Trophoblast cell (in vitro differentiated cells and primary cell): ENCODE data around the gene AVL9. TPM values are rescaled to one million over a fixed set of nuclear protein-coding genes. Genes with fewer than 3 reads are reported as not detected.
A peak's percentile ranks its signal among the peaks of the same experiment; 100 is the strongest.

ENCODE experiments used
- DNase-seq, 2 donors: peaks; one replicate each; pipeline ENCODE4 v3.0.0-alpha.2; 2016
- H2AFZ ChIP-seq: 2 replicates; pipeline ENCODE4 v1.6.1; 2013; ENCODE audit warnings: low read length, moderate library complexity, mild to moderate bottlenecking; ENCODE audit not compliant: insufficient read depth, poor library complexity
- H2AK5ac ChIP-seq: 2 replicates; pipeline ENCODE4 v1.6.1; 2013; ENCODE audit warnings: mild to moderate bottlenecking, low read length
- H2BK120ac ChIP-seq: 2 replicates; pipeline ENCODE4 v1.6.1; 2013; ENCODE audit warnings: low read length, mild to moderate bottlenecking, moderate library complexity; ENCODE audit not compliant: insufficient read depth, poor library complexity
- H2BK12ac ChIP-seq: 2 replicates; pipeline ENCODE4 v1.6.1; 2013; ENCODE audit warnings: mild to moderate bottlenecking, low read length, moderate library complexity
- H2BK5ac ChIP-seq: 2 replicates; pipeline ENCODE4 v1.6.1; 2013; ENCODE audit warnings: low read length, low read depth, moderate library complexity, mild to moderate bottlenecking; ENCODE audit not compliant: poor library complexity
- H3K14ac ChIP-seq: 2 replicates; pipeline ENCODE4 v1.6.1; 2013; ENCODE audit warnings: mild to moderate bottlenecking, low read length
- H3K18ac ChIP-seq: 2 replicates; pipeline ENCODE4 v1.6.1; 2013; ENCODE audit warnings: mild to moderate bottlenecking, low read length
- H3K23ac ChIP-seq: 2 replicates; pipeline ENCODE4 v1.6.1; 2013; ENCODE audit warnings: low read length
- H3K27ac ChIP-seq: 2 replicates; pipeline ENCODE4 v1.5.1; 2013; ENCODE audit warnings: low read depth, mild to moderate bottlenecking, inconsistent platforms, low read length, moderate library complexity
- H3K27me3 ChIP-seq: 2 replicates; pipeline ENCODE4 v1.6.1; 2013; ENCODE audit warnings: inconsistent platforms, mild to moderate bottlenecking, low read length, moderate library complexity; ENCODE audit not compliant: insufficient read depth
- H3K36me3 ChIP-seq, 2 experiments: 1 replicate in 1 of 2; 2 replicates in 1 of 2; pipeline ENCODE4 v1.6.1; 2013; ENCODE audit warnings: low read length in 2 of 2, mild to moderate bottlenecking in 2 of 2, moderate library complexity in 1 of 2; ENCODE audit not compliant: insufficient read depth in 2 of 2, control insufficient read depth in 1 of 2
- H3K4ac ChIP-seq: 2 replicates; pipeline ENCODE4 v1.6.1; 2013; ENCODE audit warnings: low read depth, mild to moderate bottlenecking, low read length, moderate library complexity
- H3K4me1 ChIP-seq, 2 experiments: 1 replicate in 1 of 2; 2 replicates in 1 of 2; pipeline ENCODE4 v1.6.1; 2013; ENCODE audit warnings: low read length in 2 of 2, mild to moderate bottlenecking in 2 of 2, moderate library complexity in 1 of 2; ENCODE audit not compliant: insufficient read depth in 2 of 2, control insufficient read depth in 1 of 2
- H3K4me2 ChIP-seq: 2 replicates; pipeline ENCODE4 v1.6.1; 2013; ENCODE audit warnings: inconsistent platforms, mild to moderate bottlenecking, low read length, moderate library complexity
- H3K4me3 ChIP-seq: 2 replicates; pipeline ENCODE4 v1.5.1; 2013; ENCODE audit warnings: mild to moderate bottlenecking, low read depth, low read length, inconsistent platforms
- H3K79me1 ChIP-seq: one replicate; pipeline ENCODE4 v1.6.1; 2013; ENCODE audit warnings: low read length
- H3K79me2 ChIP-seq: 2 replicates; pipeline ENCODE4 v1.6.1; 2013; ENCODE audit warnings: low read length, mild to moderate bottlenecking; ENCODE audit not compliant: control insufficient read depth, insufficient read depth, poor library complexity
- H3K9ac ChIP-seq: 2 replicates; pipeline ENCODE4 v1.6.1; 2013; ENCODE audit warnings: mild to moderate bottlenecking, low read length
- H3K9me3 ChIP-seq: 2 replicates; pipeline ENCODE4 v1.6.1; 2013; ENCODE audit warnings: low read depth, mild to moderate bottlenecking, control low read depth, inconsistent platforms, low read length; ENCODE audit not compliant: insufficient read depth
- H4K12ac ChIP-seq: 2 replicates; pipeline ENCODE4 v1.6.1; 2013; ENCODE audit warnings: low read depth, mild to moderate bottlenecking, low read length, moderate library complexity
- H4K8ac ChIP-seq: 2 replicates; pipeline ENCODE4 v1.6.1; 2013; ENCODE audit warnings: low read depth, mild to moderate bottlenecking, low read length, moderate library complexity
- H4K91ac ChIP-seq: one replicate; pipeline ENCODE4 v1.6.1; 2013; ENCODE audit warnings: low read depth, mild to moderate bottlenecking, low read length, moderate library complexity
- WGBS: extraction: QIAGEN DNeasy Blood & Tissue Kit; methylation state at CpG from one replicate; pipeline ENCODE4 v1.1.7; 2013; ENCODE audit warnings: missing lambda C conversion rate; ENCODE audit not compliant: insufficient read length, insufficient coverage; ENCODE audit errors: extremely low coverage; 5-methylcytosine and 5-hydroxymethylcytosine counted together
- polyA plus RNA-seq: library from polyadenylated mRNA; stranded (reverse); fragments of 200-250 nt; gene quantifications from 2 replicates; pipeline ENCODE4 v1.2.3, GENCODE V29; 2013

AVL9 gene
- polyA plus RNA-seq, result 19.8 and 22.5 TPM in 2 replicates

GRCh38 chr7:32495298-32496051, at the start of gene AVL9:
AVL9 (plus strand) TSS chr7:32495489; CDS start chr7:32495710, 221 bp downstream.
- DNase-seq, result peak; percentile 95
- Histone ChIP-seq H2BK120ac (peak within 1 kb of the TSS; percentile 95), H2BK5ac (peak within 1 kb of the TSS; percentile 99), H3K27ac (peak within 1 kb of the TSS; percentile 97), H3K27me3 (no peaks in the 10 kb centered on the region), H3K14ac (peak within 1 kb of the TSS; percentile 100), H3K9ac (peak within 1 kb of the TSS; percentile 96), H3K4me2 (peak within 1 kb of the TSS; percentile 81), H2AK5ac (peak within 1 kb of the TSS; percentile 97), H3K4me1 (peaks cover 0 to 2% of the 10 kb centered on the region in 2 experiments), H2AFZ (peak within 1 kb of the TSS; percentile 95), H3K18ac (peak within 1 kb of the TSS; percentile 100), H3K36me3 (no peaks in the 10 kb centered on the region), H3K79me1 (peaks cover 10% of the 10 kb centered on the region), H3K79me2 (peaks cover 9% of the 10 kb centered on the region), H3K4ac (peak within 1 kb of the TSS; percentile 96), H3K4me3 (peak within 1 kb of the TSS; percentile 87), H2BK12ac (no peak within 1 kb of the TSS), H4K8ac (peak within 1 kb of the TSS; percentile 97), H3K9me3 (no peaks in the 10 kb centered on the region), H4K91ac (peak within 1 kb of the TSS; percentile 99), H3K23ac (no peak within 1 kb of the TSS), H4K12ac (peak within 1 kb of the TSS; percentile 98)
- no CpG with 5 or more reads among the region's 67 CpGs for WGBS

- Histone ChIP-seq H3K4me2 (no peak overlapping the region), H3K18ac (no peak overlapping the region), H2BK5ac (no peak overlapping the region), H3K14ac (no peak overlapping the region), H2AFZ (no peak overlapping the region), H2AK5ac (no peak overlapping the region), H3K9ac (no peak overlapping the region), H3K9me3 (peaks cover 3% of the 10 kb centered on the region), H4K91ac (no peak overlapping the region), H4K12ac (no peak overlapping the region), H4K8ac (no peak overlapping the region), H3K36me3 (no peaks in the 10 kb centered on the region), H3K27me3 (no peaks in the 10 kb centered on the region), H3K27ac (no peak overlapping the region), H3K23ac (no peak overlapping the region), H3K79me2 (no peaks in the 10 kb centered on the region), H3K4me3 (no peak overlapping the region), H3K4me1 (no peaks in the 10 kb centered on the region), H2BK12ac (no peak overlapping the region), H2BK120ac (no peak overlapping the region), H3K4ac (no peak overlapping the region), H3K79me1 (no peaks in the 10 kb centered on the region)
- no peak for DNase-seq
- no CpG with 5 or more reads among the region's 2 CpGs for WGBS
These were observed 48.1 kb upstream of the AVL9 start for GRCh38 chr7:32447218-32447617.

GRCh38 chr7:32453341-32454011, 41.8 kb upstream of the AVL9 start:
- Histone ChIP-seq H3K4me3 (no peak overlapping the region), H3K18ac (no peak overlapping the region), H3K4me2 (no peak overlapping the region), H2BK5ac (no peak overlapping the region), H4K8ac (no peak overlapping the region), H3K4me1 (no peaks in the 10 kb centered on the region), H2BK120ac (no peak overlapping the region), H4K91ac (no peak overlapping the region), H2BK12ac (no peak overlapping the region), H3K9ac (no peak overlapping the region), H3K79me2 (no peaks in the 10 kb centered on the region), H2AK5ac (no peak overlapping the region), H3K36me3 (no peaks in the 10 kb centered on the region), H2AFZ (no peak overlapping the region), H4K12ac (no peak overlapping the region), H3K27me3 (no peaks in the 10 kb centered on the region), H3K14ac (no peak overlapping the region), H3K27ac (no peak overlapping the region), H3K79me1 (no peaks in the 10 kb centered on the region), H3K4ac (no peak overlapping the region), H3K9me3 (peaks cover 1% of the 10 kb centered on the region), H3K23ac (no peak overlapping the region)
- DNase-seq, result no peak
- no CpG with 5 or more reads among the region's 8 CpGs for WGBS

GRCh38 chr7:32458025-32458424, 37.3 kb upstream of the AVL9 start:
- no peak overlapping the region for H4K12ac ChIP-seq
- H3K79me2 ChIP-seq, result no peaks in the 10 kb centered on the region
- H4K8ac ChIP-seq, result no peak overlapping the region
- H2BK5ac ChIP-seq, result no peak overlapping the region
- no peak overlapping the region for H3K4ac ChIP-seq
- no peak overlapping the region for H3K14ac ChIP-seq
- H3K79me1 ChIP-seq, result no peaks in the 10 kb centered on the region
- H3K4me3 ChIP-seq, result peak overlapping the region; percentile 11
- H2BK12ac ChIP-seq, result no peak overlapping the region
- no peak overlapping the region for H2AFZ ChIP-seq
- no peak overlapping the region for H4K91ac ChIP-seq
- H3K9ac ChIP-seq, result no peak overlapping the region
- no peak overlapping the region for H3K23ac ChIP-seq
- no peak overlapping the region for H2BK120ac ChIP-seq
- H2AK5ac ChIP-seq, result no peak overlapping the region
- no peak overlapping the region for H3K18ac ChIP-seq
- no peaks in the 10 kb centered on the region for H3K36me3 ChIP-seq
- H3K27ac ChIP-seq, result no peak overlapping the region
- no peaks in the 10 kb centered on the region for H3K4me1 ChIP-seq
- DNase-seq, result no peak
- H3K27me3 ChIP-seq, result no peaks in the 10 kb centered on the region
- WGBS, result no CpG with 5 or more reads among the region's 3 CpGs
- H3K4me2 ChIP-seq, result no peak overlapping the region
- peaks cover 1% of the 10 kb centered on the region for H3K9me3 ChIP-seq
